OCI-LY7 (cell line): Measurements from ENCODE around the gene FGF8.

Experiments used
- EZH2phosphoT487 ChIP-seq: fragments of 200-600 bp; sonication (generic); IDR thresholded peaks from 2 replicates; pipeline ENCODE4 v1.6.1; 2018; ENCODE audit warnings: low read depth, borderline replicate concordance, mild to moderate bottlenecking, mixed run types, antibody characterized with exemption, low read length, moderate library complexity, mixed read lengths
- TF ChIP-seq, protein P1 (sequence below): fragments of 200-600 bp; sonication (generic); conservative IDR thresholded peaks from 2 replicates; pipeline ENCODE4 v1.5.1; 2014; ENCODE audit warnings: mild to moderate bottlenecking, antibody characterized with exemption, low read length, moderate library complexity, mixed read lengths

DNA sequence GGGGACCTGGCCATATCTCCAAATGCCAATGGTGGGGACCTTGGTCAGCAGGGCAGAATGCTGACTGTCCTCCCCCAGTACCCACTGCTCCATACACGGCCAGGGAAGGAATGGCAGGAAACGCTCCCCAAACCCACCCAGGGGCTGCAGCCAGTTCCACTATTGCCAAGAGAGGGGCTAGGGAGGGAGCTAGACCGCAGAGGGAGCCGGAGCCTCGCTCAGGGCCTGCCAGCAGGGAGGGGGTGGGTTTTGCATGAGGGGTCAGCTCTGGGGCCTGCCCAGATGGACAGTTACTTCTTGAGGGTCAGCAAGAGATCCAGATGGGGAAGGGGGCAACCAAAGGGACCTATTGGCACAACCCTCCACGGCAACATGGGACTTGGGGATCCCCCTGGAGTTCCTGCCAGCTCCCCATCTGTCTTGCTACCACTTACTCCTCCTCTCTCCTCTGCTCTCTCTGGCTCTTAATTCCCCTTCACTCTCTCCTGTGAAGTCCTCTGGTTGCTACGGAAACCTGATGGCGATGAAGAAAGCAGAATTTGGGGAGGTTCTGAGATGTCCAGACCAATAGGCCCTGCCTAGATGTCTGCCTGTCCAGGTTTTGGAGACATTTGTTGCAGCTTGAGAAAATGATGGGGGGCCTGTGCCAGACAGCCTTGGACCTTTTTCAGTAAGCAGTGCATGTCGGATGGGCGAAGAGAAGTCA, 12.6 kb downstream of the FGF8 start:
- TF ChIP-seq, protein P1, sequence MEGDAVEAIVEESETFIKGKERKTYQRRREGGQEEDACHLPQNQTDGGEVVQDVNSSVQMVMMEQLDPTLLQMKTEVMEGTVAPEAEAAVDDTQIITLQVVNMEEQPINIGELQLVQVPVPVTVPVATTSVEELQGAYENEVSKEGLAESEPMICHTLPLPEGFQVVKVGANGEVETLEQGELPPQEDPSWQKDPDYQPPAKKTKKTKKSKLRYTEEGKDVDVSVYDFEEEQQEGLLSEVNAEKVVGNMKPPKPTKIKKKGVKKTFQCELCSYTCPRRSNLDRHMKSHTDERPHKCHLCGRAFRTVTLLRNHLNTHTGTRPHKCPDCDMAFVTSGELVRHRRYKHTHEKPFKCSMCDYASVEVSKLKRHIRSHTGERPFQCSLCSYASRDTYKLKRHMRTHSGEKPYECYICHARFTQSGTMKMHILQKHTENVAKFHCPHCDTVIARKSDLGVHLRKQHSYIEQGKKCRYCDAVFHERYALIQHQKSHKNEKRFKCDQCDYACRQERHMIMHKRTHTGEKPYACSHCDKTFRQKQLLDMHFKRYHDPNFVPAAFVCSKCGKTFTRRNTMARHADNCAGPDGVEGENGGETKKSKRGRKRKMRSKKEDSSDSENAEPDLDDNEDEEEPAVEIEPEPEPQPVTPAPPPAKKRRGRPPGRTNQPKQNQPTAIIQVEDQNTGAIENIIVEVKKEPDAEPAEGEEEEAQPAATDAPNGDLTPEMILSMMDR, result no peak
- TF ChIP-seq EZH2phosphoT487, result no peak
